Stimulated activated CD8-positive, alpha-beta memory T cell treated with anti-CD3 and anti-CD28 coated beads, Interleukin-7, amount 100 ng/mL, for 48 hours (primary cell): Measurements from ENCODE around the gene ZNF385B.
"Not testable (repeated sequence)": the region's sequence is repeated elsewhere in the genome, so short reads cannot be mapped to it uniquely, and the experiment has no call there.

Experiments used
- DNase-seq, 2 donors: peaks; one replicate each; pipeline ENCODE4 v3.0.0-alpha.2; 2020; ENCODE audit warnings: low read depth in 1 of 2; ENCODE audit errors: extremely low read depth in 1 of 2

The ZNF385B gene

DNA sequence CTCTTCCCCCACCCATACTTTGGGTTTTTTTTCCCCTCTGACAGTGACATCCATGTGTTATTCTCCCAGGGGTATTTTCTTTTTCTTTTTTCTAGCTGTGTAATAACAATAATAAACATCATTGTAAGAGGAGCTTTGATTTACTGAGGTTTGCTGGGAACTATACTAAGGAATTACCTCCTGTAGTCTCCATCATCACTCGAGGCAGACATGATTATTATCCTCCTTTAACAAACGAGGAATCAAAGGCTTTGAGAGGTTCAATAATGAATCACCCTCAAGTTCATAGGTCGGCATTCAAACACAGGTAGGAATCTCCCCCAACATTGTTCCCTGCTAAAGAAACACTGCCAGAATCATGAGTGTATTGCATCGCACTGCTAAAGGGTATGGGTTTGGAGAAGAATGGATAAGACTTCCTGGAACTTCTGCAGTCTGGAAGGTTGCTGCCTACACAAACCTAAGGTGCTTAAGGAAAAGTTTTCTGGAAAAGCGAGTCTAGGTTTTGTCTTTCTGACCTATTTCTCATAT lies 336.5 kb downstream of the ZNF385B start:
- no peak for DNase-seq

DNA sequence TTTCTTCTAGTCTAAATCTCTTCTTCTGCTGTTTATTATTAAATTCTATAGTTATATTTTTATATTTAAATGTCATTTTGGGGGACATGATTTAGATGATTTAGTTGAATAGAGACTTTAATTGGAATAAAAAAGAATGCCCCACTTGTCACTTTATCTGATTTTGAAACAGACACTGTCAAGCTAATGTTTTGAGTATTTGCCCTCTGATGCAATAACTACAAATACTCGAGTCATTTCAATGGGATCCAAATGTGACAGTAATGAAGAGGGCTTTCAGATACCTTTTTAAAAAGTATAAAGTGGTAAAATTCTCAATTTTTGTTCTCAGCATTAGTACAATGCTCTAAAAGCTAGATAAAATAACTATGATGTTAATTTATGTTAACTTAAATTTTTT lies 339.5 kb downstream of the ZNF385B start:
- no peak for DNase-seq

DNA sequence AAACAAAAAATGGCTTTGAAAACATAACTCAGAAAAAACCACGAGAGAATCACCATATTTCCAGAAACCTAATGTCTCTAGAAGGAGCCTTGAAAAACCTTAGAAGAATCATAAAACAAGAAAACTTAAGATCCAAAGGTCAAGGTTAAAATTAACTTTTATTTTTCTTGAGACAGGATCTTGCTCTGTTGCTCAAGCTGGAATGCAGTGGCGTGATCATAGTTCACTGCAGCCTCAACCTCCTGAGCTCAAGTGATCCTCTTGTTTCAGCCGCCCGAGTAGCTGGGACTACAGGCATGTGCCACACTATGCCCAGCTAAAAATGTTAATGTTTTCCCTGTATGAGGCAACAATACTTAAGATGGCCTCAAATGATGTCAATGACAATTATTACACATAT lies 342.6 kb downstream of the ZNF385B start:
- no peak for DNase-seq

GRCh38 chr2:179513181-179513580 lies 348.2 kb downstream of the ZNF385B start:
- no peak for DNase-seq

DNA sequence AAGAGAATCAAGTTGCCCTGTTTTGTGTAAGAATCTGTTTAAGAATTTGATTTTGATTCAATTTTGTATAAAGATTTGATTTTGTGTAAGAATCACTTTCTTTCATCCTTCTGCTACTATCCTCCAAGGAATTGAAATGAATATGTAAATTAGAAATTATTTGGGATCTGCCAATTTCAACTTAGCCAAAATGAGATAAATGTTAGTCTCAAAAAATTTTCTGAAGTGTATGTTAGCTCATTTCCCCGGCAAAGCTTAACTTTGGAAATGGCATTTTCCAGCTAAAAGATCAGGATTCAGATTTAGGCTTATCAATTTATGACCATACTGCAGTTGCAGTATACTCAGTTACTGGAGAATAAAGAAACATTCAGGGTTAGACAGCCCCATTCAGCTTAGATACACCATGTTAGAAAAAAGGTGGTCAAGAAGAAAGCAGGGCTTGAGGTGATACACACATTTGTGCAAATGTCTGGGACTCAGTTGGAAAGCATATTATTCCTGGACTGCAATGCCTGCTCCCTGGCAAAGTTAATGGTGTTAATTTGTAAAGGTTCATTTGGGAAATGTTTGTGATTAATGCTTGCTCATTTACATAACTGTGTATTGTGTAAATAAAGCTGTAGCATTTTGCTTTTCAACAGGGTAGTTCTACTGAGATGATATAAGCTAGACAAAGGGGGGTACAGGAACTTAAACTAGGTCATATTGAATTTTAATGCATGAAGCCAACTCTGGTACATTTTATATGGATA lies 349.0 kb downstream of the ZNF385B start:
- DNase-seq, result no peak

DNA sequence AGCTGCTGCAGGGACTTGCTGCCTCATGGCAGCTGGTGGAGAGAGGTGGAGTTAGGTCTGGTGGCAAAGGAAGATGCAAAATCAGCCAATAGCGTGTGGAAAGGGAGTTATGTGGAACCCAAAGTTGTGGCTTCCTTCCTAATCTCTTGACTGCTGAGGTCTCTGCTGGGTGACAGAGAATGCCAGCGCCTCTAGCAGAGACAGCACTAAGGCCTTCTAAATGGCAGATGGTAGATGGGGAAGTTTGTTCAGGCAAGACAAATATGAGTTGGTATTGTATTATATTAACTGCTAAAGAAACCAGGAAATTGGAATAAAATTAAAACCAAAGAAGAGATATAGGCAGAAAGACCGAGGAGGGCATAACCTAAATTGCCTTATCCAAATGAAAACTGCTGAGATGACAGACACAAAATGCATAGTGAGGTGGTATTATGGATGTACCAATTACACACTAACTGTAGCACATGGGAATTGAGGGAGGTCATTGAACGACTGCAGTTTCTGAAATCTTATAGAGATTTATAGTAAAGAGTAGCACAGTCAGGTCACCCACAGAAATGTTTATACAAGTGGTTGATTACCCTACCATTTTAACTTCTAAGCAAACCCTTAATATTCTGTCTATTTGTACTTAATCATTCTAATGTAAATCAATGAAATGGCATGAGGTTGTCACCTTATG lies 350.2 kb downstream of the ZNF385B start:
- no peak for DNase-seq

DNA sequence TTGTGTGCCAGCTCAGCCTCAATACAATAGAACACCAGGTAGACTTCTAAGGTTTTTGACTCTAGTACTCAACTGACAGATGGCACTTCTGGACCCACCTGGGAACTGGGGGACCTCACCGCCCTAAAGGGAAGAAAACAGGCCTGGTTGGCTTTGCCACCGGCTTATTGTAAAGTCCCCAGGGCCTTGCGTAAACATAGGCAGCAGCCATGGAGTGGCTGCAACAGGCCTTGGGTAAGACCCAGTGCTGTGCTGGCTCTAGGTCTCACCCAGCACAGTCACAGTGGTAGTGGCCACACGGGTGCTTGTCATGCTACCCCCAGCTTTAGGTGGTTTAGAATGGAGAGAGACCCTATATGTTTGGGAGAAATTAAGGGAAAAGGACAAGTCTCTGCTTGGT lies 366.1 kb downstream of the ZNF385B start:
- no peak for DNase-seq

- no peak for DNase-seq
Measured at GRCh38 chr2:179488563-179488962, 372.8 kb downstream of the ZNF385B start.

GRCh38 chr2:179487010-179487731 lies 374.2 kb downstream of the ZNF385B start:
- no peak for DNase-seq

DNA sequence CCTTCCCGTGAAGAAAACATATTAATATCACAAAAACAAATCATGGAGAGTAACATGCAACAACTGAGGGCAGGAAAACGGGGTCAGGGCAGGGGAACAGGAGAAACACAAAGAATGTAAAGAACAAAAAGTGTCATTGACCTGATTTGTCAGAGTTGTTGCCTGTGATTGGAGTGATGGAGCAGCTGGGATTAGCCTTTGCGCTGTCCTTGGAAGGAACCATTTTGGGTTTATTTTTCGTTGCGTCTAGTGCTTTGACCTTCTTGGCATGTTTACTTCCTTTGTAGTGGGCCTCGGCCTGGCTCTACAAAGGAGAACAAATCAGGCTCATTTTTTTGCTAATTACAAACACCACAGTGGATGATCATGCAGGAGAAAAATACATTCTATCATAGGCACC lies 378.3 kb downstream of the ZNF385B start:
- no peak for DNase-seq

- DNase-seq, result no peak
Measured at GRCh38 chr2:179479947-179480346, 381.5 kb downstream of the ZNF385B start.

DNA sequence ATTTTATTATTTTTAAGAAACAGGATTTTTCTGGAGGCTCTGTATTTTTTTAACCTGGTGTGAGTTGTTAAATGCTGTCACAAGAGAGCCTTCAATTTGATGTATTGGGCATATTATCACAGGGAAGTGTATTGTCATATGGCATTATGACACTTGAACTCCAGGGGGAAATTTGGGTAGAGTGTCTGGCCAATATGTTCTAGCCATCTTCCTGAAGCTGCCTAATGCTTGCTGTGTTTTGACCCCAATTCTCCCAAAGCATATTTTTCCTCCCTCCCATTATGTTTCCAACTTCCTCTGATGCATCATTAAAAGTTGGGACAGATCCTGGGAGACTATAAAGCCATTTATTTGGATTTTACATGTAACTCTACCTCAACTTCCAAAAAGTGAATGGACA lies 382.6 kb downstream of the ZNF385B start:
- DNase-seq, result no peak

DNA sequence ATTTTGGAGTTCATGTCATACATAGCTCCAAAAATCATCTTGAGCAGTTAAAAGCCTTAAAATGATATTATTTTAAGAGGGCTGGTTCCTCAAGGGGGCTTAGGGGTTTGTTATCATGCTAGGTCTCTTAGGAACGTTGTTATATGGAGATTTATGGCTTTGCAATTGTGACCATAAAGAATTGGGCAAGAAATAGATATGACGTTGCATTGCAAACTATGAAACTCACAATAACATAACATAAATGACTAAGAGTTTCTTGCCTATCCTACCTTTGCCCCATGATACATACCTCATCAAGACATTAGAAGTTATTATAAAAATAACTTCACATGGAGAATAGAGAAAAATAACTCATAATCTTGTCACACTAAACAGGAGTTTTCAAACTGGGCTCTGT lies 390.4 kb downstream of the ZNF385B start:
- no peak for DNase-seq

GRCh38 chr2:179470089-179470488 lies 391.3 kb downstream of the ZNF385B start:
- no peak for DNase-seq

- DNase-seq, result no peak
Measured at GRCh38 chr2:179467960-179468359, 393.5 kb downstream of the ZNF385B start.

- DNase-seq, result no peak
Measured at GRCh38 chr2:179467111-179467510, 394.3 kb downstream of the ZNF385B start.

DNA sequence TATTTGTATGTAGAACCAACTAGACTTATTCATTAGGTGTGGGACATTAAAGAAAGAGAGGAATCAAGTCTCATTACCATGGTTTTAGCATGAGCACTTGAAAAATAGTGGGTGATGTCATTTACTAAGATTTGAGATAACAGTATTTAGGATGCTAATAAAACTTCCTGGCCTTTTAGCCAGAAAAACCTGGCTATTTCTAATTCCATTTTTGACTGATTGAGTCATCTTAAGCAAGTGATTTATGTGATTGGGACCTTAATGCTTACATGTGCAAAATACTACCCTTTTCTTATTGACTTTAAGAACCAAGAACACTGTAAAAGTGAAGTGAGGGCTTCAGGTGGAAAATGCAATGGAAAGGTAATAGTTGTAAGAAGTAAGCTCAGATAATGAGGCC lies 400.0 kb downstream of the ZNF385B start:
- DNase-seq, result no peak

- DNase-seq, result peak in 1 of 2 donors; percentile 4
Measured at GRCh38 chr2:179460181-179460929, 401.1 kb downstream of the ZNF385B start.

DNA sequence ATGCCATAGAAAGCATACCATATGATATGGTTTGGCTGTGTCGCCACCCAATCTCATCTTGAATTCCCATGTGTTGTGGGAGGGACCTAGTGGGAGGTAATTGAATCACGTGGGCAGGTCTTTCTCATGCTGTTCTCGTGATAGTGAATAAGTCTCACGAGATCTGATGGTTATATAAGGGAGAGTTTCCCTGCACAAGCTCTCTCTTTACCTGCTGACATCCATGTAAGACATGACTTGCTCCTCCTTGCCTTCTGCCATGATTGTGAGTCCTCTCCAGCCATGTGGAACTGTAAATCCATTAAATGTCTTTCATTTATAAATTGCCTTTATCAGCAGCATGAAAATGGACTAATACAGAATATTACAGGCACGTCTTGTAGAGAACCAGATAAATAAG lies 403.3 kb downstream of the ZNF385B start:
- DNase-seq, result not testable (repeated sequence)

GRCh38 chr2:179455824-179456223 lies 405.6 kb downstream of the ZNF385B start:
- DNase-seq, result no peak

- DNase-seq, result no peak
Measured at GRCh38 chr2:179455172-179455524, 406.3 kb downstream of the ZNF385B start.
